GM12891 (cell line): Measurements from ENCODE around the gene OTULINL.

Source experiments
- POLR2AphosphoS5 ChIP-seq: IDR thresholded peaks from 2 replicates; pipeline ENCODE4 v1.6.1; 2011; ENCODE audit warnings: low read depth, low read length, control low read depth
- POU2F2 ChIP-seq: IDR thresholded peaks from 2 replicates; pipeline ENCODE4 v1.6.1; 2011; ENCODE audit warnings: low read depth, mild to moderate bottlenecking, control low read depth, low read length, moderate library complexity
- TAF1 ChIP-seq: IDR thresholded peaks from 2 replicates; pipeline ENCODE4 v1.6.1; 2011; ENCODE audit warnings: low read depth, low read length, control low read depth

GRCh38 chr5:14595891-14596290 is 14.3 kb downstream of the OTULINL start:
- TF ChIP-seq POLR2AphosphoS5 (no peak), TAF1 (no peak), POU2F2 (no peak)
